ENCODE measurements around the gene RHEB.

Gene RHEB

DNA sequence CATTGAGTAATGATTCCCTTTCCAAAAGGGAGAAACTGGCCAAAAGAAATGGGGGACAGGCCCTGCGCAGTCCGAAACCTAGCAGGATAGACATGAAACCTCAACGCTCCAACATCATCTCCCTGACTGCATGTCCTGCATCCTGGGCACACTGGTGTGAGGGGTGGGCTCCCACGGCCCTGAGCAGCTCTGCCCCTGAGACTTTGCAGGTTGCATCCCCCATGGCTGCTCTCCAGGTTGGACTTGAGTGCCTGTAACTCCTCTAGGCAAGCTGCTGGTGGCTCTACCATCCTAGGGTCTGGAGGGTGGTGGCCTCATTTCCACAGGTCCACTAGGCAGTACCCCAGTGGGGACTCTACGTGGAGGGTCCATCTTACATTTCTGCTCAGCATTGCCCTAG, 63.4 kb downstream of the RHEB start:
- H3K9me3 ChIP-seq (ENCODE audit: control insufficient read depth, insufficient read depth, low read length): no peaks in the 10 kb centered on the region
- no peak overlapping the region for H3K4me3 ChIP-seq (ENCODE audit: low read length)
- H3K27ac ChIP-seq (ENCODE audit: low read depth, low read length): no peak overlapping the region
- H3K79me2 ChIP-seq (ENCODE audit: control insufficient read depth, low read length): no peaks in the 10 kb centered on the region
- no peaks in the 10 kb centered on the region for H4K20me1 ChIP-seq (ENCODE audit: control insufficient read depth, insufficient read depth, low read depth, low read length)
- no peak overlapping the region for H3K4me2 ChIP-seq (ENCODE audit: low read length)
- H3F3A ChIP-seq (ENCODE audit: control insufficient read depth, insufficient read depth): no peaks in the 10 kb centered on the region
- no peaks in the 10 kb centered on the region for H3K4me1 ChIP-seq (ENCODE audit: control insufficient read depth, low read length)
- no peaks in the 10 kb centered on the region for H3K36me3 ChIP-seq (ENCODE audit: control insufficient read depth, low read length)
- no peaks in the 10 kb centered on the region for H3K9me2 ChIP-seq (replicated peaks; ENCODE audit: control insufficient read depth, low read length)
- no peaks in the 10 kb centered on the region for H3K27me3 ChIP-seq (ENCODE audit: control insufficient read depth, low read length)
- TF ChIP-seq, protein P1, sequence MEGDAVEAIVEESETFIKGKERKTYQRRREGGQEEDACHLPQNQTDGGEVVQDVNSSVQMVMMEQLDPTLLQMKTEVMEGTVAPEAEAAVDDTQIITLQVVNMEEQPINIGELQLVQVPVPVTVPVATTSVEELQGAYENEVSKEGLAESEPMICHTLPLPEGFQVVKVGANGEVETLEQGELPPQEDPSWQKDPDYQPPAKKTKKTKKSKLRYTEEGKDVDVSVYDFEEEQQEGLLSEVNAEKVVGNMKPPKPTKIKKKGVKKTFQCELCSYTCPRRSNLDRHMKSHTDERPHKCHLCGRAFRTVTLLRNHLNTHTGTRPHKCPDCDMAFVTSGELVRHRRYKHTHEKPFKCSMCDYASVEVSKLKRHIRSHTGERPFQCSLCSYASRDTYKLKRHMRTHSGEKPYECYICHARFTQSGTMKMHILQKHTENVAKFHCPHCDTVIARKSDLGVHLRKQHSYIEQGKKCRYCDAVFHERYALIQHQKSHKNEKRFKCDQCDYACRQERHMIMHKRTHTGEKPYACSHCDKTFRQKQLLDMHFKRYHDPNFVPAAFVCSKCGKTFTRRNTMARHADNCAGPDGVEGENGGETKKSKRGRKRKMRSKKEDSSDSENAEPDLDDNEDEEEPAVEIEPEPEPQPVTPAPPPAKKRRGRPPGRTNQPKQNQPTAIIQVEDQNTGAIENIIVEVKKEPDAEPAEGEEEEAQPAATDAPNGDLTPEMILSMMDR (IDR thresholded peaks at IDR 0.05; ENCODE audit: low read depth, low read length, poor library complexity, severe bottlenecking): no peak
- TF ChIP-seq EZH2phosphoT487 (IDR thresholded peaks at IDR 0.05; ENCODE audit: borderline replicate concordance, low read length): no peak

DNA sequence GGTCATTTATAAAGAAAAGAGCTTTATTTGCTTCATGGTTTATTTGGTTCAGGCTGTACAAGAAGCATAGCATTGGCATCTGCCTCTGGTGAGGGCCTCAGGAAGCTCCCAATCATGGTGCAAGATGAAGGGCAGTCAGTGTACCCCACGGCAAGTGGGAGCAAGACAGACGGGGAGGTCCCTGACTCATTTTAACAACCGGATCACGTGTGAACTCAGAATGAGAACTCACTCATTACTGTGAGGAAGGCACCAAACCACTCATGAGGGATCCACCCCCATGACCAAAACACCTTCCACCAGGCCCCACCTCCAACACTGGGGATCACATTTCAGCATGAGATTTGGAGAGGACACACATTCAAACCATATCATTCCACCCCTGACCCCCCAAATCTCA, 64.0 kb downstream of the RHEB start:
- no peak overlapping the region for H3K4me3 ChIP-seq (ENCODE audit: low read length)
- TF ChIP-seq EZH2phosphoT487 (IDR thresholded peaks at IDR 0.05; ENCODE audit: borderline replicate concordance, low read length): no peak
- TF ChIP-seq, protein P1 (IDR thresholded peaks at IDR 0.05; ENCODE audit: low read depth, low read length, poor library complexity, severe bottlenecking): no peak

DNA sequence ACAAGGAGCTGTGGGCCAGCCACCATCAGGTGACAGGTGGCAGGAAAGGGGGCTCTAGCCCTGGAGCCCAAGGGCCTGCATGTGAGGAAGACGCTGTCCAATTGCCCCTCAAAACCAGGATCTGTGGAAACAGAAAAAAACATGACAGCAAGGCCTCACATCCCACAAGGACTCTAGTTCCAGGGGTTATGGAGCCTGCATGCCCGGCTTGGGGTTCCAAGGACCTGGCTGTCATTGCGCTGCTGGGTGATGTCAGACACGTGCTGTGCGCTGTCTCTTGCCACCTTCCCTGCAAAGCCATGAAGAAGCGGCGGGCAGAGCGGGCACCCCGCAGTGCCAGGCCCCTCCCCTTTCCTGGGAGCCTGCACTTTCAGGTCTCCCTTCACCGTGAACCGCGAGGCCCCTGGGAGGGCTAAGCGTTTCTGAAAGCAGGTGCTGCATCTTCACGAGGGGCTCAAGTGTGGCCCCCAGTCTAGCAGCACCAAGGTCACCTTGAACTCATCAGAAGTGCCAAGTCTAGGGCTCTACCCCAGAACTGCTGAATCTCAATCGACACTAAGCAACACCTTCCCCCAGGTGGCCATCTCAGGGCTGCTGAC, 64.7 kb downstream of the RHEB start:
- no peak for TF ChIP-seq EZH2phosphoT487 (IDR thresholded peaks at IDR 0.05; ENCODE audit: borderline replicate concordance, low read length)
- TF ChIP-seq, protein P1 (IDR thresholded peaks at IDR 0.05; ENCODE audit: low read depth, low read length, poor library complexity, severe bottlenecking): no peak

More for the DNA sequence above, 64.0 kb downstream of the RHEB start:
- Histone ChIP-seq H3K4me1 (ENCODE audit: control insufficient read depth, low read length) (no peaks in the 10 kb centered on the region), H3F3A (ENCODE audit: control insufficient read depth, insufficient read depth) (no peaks in the 10 kb centered on the region), H4K20me1 (ENCODE audit: control insufficient read depth, insufficient read depth, low read depth, low read length) (no peaks in the 10 kb centered on the region), H3K4me2 (ENCODE audit: low read length) (no peak overlapping the region), H3K27me3 (ENCODE audit: control insufficient read depth, low read length) (peaks cover 3% of the 10 kb centered on the region; the same call in 1 of the 2 replicates), H3K36me3 (ENCODE audit: control insufficient read depth, low read length) (no peaks in the 10 kb centered on the region), H3K9me3 (ENCODE audit: control insufficient read depth, insufficient read depth, low read length) (no peaks in the 10 kb centered on the region), H3K79me2 (ENCODE audit: control insufficient read depth, low read length) (no peaks in the 10 kb centered on the region), H3K27ac (ENCODE audit: low read depth, low read length) (no peak overlapping the region), H3K9me2 (replicated peaks; ENCODE audit: control insufficient read depth, low read length) (no peaks in the 10 kb centered on the region)

More for the DNA sequence above, 64.7 kb downstream of the RHEB start:
- Histone ChIP-seq H3K36me3 (ENCODE audit: control insufficient read depth, low read length) (no peaks in the 10 kb centered on the region), H3K9me2 (replicated peaks; ENCODE audit: control insufficient read depth, low read length) (no peaks in the 10 kb centered on the region), H3K4me3 (ENCODE audit: low read length) (no peak overlapping the region), H3F3A (ENCODE audit: control insufficient read depth, insufficient read depth) (no peaks in the 10 kb centered on the region), H3K27me3 (ENCODE audit: control insufficient read depth, low read length) (peaks cover 4% of the 10 kb centered on the region; the same call in 1 of the 2 replicates), H3K79me2 (ENCODE audit: control insufficient read depth, low read length) (no peaks in the 10 kb centered on the region), H3K9me3 (ENCODE audit: control insufficient read depth, insufficient read depth, low read length) (no peaks in the 10 kb centered on the region), H4K20me1 (ENCODE audit: control insufficient read depth, insufficient read depth, low read depth, low read length) (no peaks in the 10 kb centered on the region), H3K4me2 (ENCODE audit: low read length) (no peak overlapping the region), H3K4me1 (ENCODE audit: control insufficient read depth, low read length) (no peaks in the 10 kb centered on the region), H3K27ac (ENCODE audit: low read depth, low read length) (no peak overlapping the region)
